NCI-H2196 treated with DMSO at 0.1 percent for 48 hours (cell line): ENCODE measurements around the gene LCOR.
"Not testable (repeated sequence)": the region's sequence is repeated elsewhere in the genome, so short reads cannot be mapped to it uniquely, and the experiment has no call there.

ENCODE experiments used
- DNase-seq: peaks from one replicate; lab custom pipeline; 2025; ENCODE audit not compliant: unreplicated experiment; lab: John Stamatoyannopoulos, UW

Gene LCOR

DNA sequence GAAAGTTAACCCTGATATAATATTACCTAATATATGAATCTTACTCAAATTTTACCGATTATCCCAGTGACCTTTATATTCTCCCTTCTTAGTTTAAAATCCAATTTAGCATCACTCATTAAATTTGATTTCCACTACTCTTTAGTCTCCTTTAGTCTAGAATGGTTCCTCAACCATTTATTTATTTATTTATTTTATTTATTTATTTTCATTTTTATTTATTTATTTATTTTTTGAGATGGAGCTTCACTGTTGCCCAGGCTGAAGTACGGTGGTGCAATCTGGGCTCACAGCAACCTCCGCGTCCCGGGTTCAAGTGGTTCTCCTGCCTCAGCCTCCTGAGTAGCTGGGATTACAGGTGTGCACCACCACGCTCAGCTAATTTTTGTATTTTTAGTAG, 92.8 kb downstream of the LCOR start:
- no peak for DNase-seq

DNA sequence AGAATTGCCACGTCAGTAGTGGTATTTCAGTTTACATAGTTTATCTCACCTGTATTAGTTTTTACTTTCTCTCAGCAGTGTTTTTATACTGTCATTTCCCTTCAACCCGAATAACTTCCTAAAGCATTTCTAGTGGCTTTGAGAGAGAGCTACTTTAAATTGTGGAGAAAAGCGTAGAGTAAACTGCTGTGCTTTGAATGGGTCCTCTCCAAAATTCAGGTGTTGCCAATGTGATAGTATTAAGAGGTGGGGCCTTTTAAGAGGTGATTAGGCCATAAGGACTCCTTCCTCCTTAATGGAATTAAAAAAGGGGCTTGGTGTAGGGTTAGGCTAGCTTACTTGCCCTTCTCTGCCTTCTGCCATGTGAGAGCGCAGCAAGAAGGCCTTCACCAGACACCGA, 98.4 kb downstream of the LCOR start:
- DNase-seq: no peak

DNA sequence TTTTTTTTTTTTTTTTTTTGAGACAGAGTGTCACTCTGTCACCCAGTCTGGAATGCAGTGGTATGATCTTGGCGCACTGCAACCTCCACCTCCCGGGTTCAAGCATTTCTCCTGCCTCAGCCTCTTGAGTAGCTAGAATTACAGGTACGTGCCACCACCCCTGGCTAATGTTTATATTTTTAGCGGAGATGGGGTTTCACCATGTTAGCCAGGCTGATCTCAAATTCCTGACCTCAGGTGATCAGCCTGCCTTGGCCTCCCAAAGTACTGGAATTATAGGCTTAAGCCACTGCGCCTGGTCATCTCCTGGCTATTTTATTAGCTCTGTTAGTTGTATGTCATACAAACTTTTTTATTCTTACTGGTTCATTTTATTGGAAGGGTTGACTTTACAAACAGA, 103.0 kb downstream of the LCOR start:
- no peak for DNase-seq

DNA sequence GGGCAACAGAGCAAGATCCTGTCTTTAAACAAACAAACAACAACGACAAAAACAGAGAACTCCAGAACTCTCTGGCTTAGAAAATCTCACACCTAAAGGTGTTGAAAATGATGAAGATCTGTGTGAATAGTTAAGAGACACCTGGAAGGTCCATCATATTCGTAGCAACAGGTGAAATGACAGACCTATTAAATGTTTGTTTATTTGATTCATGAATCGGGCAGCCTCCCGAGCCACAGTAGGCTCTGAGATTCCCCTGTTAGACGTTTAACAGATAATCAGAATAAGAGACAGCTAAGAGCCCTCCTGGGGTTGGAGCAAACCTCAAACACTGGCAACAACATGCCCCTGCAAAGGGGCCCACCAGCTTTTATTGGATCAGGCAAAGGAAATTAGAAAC, 103.7 kb downstream of the LCOR start:
- no peak for DNase-seq

DNA sequence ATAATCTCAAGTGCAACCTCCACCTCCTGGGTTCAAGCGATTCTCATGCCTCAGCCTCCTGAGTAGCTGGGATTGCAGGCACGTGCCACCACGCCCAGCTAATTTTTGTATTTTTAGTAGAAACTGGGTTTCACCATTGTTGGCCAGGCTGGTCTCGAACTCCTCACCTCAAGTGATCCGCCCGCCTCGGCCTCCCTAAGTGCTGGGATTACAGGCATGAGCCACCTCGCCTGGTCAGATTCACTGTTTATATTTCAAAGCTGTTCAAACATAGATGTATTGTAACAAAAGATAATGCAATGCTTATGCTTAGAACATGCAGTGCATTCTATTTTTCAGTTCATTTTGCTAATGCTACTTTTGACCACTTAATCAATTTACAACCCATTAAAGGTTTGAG, 111.1 kb downstream of the LCOR start:
- DNase-seq: not testable (repeated sequence)

DNA sequence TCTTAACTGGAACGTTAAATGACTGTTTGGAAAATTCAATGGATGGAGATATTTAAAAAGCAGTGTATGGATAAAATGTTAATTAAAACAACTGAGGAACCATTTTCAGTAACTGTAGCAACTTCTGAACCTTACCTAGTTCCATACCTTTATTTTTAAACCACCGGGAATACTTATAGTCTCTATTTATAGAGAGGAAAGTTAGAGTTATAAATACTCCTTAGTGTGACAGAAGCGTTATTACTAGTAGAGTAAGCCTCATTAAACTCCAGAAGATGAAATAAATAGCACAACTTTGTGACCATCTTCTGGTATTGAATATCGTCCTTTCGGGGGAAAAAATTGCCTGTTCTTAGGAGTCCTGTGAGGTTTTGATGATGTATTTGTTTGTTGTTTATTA, 114.9 kb downstream of the LCOR start:
- no peak for DNase-seq

DNA sequence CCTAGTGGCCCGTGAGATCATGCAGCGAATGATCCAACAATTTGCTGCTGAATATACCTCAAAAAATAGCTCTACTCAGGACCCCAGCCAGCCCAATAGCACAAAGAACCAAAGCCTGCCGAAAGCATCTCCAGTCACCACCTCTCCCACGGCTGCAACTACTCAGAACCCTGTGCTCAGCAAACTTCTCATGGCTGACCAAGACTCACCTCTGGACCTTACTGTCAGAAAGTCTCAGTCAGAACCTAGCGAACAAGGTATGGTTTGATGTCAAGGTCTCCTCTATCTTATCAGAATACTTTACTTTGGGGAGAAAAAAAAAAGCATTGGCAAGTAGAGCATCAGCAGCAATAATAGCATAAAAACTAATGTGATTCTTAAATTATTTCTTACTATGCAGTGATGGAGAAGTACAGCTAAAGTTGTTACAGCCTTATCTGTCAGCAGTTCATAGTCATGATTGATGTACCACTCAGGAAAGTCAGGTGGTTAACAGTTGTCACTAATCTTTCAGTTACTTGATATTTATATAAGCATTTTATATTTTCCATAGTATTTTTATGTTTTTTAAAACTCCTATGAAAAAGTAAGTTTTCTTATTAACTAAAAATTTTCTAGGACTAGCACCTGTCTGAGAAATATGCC, 117.1 kb downstream of the LCOR start:
- no peak for DNase-seq

DNA sequence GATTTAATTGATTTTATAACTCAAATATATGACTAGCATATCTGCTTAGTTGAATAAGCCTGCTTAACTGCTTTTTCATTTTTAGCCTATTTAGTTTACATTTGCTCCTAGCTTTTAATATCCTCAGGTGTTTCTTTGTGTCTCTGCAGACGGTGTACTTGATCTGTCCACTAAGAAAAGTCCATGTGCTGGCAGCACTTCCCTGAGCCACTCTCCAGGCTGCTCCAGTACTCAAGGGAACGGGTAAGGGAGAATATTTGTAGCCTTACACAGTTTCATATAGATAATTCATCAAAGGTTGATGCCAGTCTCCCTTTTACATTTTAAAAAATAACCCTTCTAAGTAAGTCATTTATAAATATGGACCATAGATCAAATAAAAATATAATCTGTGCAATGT, 119.9 kb downstream of the LCOR start:
- DNase-seq: no peak

DNA sequence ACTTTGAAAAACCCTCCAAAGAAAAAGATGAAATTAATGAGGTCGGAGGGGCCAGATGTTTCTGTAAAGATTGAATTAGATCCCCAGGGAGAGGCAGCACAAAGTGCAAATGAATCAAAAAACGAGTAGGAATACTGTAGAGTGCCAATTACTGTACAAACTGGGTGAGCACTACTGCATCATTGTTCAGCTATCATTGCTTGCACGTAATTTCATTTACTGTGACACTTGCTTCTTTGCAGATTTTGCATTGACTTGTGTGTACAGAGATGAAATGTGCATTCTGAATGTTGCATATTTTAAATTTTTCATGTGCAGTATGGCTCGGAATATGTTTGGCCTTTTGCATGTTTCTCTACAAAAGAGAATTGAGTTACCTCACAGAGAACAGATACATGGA, 123.7 kb downstream of the LCOR start:
- DNase-seq: no peak

DNA sequence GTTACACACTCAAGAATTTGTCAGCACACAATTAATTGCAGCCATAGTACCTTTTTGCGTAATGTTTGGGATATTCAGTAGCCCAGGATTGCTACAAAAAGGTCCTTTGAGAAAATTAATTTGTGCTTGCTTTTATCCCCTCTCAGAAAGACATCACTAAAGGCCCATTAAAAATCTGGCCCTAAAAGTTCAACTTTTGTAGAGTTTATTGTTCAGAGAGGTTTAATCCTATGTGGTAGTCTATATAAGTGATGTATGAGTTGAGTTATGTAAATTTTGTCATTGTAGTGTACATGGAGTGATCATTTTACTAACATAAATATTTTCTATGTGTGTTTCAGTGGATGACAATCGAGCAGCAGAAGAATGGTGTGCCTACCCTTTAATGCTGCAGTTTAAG, 126.0 kb downstream of the LCOR start:
- no peak for DNase-seq

DNA sequence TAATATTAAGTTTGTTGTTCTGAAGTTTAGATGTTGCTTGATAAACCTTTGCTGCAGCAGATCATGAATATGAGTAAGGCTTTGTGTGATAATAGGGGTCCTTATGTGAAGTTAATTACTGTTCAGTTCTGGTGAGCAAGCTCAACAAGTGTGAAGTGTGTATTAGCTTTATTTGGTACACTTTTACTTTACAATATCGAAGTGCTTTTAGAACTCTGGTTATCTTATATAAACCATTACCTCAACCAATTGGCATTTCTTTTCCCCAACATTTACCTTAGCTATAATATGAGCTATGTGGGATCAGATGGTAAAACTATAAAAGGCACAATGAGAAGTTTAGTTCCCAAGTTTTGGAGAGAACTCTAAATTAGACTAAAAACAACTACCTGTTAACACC, 127.6 kb downstream of the LCOR start:
- no peak for DNase-seq

DNA sequence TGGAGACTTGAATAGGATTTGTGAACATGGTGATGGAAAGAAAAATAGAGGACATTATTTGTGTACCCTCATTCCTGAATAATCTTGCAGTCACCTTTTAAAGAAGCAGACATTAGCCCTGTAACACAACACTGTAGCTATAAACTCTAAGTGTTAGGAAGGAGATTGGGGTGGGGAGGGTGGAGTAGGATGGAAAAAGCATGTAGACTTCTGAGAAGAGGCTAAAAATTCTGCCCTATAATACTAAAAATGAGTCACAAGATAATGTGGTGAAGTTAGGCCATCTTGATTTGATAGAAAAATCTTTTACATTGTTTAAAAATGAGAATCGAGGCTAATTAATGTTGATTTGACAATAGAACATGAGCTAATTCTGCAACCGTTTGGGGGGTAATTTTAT, 128.8 kb downstream of the LCOR start:
- no peak for DNase-seq

DNA sequence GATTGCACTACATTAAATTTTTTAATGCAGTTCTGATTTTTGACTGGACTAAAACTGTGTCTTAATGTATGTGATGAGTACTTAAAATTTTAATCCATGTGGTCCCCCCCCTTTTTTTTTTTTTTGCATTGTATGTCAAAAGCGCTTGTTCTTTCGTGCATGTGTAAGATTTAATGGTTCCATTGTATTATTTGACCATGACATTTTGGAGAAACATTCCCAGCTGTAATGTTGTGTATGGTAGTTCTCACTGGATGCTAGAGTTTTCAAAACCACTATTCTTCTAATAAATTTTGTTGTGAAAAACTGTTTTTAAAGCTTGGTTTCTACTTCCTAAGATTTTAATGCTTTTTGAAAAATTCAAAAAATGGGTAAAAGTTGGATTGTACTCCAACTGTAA, 132.0 kb downstream of the LCOR start:
- no peak for DNase-seq

DNA sequence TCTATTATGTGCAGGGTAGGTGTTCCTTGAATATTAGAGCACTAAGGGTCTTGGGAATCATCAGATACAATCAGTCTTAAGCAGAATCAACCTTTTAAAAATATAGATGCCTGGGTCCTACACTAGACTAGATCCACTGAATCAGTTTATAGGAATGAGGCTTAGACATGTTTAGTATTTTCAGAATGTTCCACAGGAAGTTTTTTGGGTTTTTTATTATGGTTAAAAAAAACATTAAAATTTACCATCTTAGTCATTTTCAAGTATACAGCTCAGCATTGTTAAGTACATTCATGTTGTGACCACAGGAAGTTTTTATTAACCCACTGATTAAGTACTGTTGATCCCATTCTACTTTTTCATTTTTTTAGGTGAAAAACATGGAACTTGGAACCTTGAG, 135.7 kb downstream of the LCOR start:
- DNase-seq: no peak

DNA sequence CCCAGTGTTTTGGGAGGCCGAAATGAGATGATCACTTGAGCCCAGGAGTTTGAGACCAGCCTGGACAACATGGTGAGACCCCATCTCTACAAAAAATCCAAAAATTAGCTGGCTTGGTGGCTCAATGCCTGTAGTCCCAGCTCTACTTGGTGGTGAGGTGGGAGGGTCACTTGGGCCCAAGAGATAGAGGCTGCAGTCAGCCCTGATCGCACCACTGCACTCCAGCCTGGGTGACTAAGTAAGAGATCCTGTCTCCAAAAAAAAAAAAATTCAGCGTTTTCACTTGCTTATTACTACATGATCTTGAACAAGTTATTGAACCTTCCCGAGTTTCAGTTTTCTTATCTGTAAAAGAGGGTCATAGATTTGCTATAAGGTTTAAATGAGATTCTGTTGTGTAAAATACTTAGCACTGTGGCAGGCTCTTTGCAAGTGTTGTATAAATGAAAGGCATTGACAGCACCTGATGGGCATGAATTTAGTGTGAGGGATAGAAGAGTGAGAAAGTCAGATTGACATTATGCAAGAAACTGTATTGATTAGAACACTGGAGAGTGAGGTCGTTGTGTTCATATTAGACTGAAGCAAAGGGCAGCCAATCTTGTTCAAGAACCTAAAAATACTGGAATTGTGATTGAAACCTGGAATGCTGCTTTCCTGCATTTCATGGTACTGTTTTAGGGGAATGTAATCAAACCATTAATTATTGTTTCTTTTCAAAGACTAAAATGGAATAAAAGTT, 136.8 kb downstream of the LCOR start:
- no peak for DNase-seq

DNA sequence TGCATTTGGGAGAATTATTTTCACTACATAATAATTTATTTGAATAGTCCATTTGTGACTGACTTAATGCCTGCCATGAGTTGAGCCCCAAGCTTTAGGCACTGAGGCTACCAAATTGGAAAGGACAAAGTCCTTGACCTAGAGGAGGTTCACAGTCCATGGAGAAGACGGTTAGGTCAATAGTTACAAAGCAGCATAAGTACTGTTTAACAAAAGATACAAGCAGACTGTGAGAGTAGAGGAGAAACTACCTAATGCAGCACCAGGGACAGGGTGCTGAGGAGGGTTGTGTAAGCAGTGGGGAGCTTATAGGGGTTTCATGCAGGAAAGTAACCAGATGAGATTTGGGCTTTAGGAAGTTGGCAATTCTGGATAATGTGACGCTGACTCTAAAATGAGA, 139.2 kb downstream of the LCOR start:
- no peak for DNase-seq

DNA sequence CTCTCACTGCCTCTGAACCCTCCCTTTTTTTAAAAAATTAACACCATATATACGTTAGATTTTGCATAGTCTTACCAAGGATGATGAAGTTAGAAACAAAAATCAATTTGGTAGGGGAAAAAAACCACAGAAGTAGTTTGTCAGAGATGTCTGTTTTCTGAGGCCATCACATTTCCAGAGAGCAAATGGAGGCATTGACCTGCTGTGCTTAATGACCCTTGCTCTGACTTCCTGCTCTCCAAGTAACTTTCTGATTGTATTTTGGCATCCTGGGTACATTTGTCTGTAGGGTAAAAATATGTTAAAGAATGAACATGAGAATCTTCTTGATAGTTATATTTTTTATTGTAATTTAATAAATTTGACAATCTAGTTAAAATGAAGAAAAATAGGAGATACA, 140.2 kb downstream of the LCOR start:
- DNase-seq: no peak

DNA sequence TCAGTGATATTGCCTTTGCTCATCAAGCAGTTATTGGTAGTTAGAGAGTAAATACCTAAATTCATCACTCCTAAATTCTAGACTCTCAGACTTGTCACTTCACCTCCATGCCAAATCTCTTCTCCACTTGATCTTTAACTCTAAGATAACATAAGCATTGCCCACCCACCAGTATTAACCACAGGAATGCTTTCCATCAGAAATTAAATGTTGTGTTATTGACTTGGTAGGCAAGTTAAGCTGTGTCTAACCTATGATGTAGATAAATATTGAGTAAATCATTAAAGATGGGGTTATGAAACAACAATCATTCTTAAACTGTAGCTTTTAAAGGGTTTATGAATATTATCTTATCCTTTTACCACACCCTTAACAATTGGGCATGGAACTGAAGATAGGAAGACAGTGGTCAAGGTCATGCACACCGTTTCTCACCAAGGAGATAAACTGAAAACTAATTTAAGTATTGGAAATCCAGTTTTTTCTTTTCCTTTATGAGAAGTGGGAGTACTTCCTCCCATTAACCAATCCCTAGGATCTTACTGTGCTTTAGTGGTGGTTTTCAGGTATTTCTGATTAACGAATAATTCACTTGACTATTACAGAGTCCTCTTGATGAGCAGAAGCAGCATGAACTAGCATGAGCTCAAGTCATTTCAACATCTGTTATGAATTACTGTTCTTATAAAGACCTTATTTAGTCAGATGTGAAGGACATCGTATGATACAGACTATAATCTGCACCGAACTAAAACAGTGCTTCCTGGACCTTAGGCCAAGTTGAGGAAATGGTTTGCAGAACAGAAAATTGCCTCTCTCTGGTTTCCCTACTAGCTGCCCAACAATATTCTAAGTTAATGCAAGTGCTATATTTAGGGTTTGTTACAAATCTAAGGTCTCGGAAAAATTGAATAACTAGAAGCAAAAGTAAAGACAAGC, 142.0 kb downstream of the LCOR start:
- no peak for DNase-seq

DNA sequence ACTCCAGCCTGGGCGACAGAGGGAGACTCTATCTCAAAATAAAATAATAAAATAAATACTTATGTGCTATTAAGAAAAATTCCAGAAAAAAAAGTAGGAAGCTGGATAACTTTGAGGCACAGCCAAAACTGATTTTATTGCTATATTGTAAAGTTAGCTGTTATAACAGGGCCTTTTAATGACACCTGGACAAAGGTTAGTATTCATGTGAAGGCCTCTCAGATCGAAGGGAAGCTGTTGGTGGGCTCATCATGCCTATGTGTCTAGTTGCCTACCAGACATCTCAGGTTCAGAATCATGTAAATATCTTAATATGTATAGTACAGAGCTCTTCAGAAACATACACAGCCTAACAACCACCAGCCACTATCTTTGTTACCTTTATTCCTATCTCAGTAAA, 143.0 kb downstream of the LCOR start:
- DNase-seq: no peak

DNA sequence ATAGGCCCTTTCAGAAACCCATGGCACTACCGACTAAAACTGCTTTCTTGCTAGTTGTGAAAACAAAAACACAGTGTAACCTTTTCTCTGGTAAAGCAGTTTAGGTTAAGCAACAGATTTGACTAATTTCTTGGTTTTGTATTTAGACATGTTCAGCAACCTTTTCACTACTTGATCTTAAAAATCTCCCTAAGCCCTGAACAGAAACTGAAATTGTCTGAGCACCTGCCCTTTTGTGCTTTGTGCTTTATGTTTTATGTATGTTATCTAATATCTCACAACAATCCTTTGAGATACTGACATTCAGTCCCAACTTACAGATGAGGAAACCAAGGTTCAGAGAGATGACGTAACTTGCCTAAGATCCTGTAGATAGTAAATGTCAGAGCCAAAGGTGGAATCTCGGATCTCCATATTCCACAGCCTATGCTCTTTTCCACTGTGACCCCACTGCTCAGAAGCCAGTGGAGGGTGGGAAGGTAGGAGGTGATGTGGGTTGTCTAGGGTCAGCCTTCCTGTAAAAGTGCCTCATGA, 146.6 kb downstream of the LCOR start:
- no peak for DNase-seq

DNA sequence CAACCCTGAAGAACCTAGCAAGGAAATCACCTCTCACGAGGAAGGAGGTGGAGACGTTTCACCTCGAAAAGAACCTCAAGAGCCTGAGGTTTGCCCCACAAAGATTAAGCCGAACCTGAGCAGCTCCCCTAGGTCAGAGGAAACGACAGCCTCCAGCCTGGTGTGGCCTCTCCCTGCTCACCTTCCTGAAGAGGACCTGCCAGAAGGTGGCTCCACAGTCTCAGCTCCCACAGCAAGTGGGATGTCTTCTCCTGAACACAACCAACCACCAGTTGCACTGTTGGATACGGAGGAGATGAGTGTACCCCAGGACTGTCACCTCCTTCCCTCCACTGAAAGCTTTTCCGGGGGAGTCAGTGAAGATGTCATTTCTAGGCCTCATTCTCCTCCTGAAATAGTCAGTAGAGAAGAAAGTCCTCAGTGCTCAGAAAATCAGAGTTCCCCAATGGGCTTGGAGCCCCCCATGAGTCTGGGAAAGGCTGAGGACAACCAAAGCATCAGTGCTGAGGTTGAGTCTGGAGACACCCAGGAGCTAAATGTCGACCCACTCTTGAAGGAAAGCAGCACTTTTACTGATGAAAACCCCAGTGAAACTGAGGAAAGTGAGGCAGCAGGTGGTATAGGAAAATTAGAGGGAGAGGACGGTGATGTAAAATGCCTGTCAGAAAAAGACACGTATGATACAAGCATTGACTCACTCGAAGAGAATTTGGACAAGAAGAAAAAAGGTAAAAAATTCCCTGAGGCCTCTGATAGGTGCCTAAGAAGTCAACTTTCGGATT, 150.2 kb downstream of the LCOR start:
- no peak for DNase-seq
